ENCODE results near the gene CFAP68. TPM values are rescaled to one million over a fixed set of nuclear protein-coding genes. Genes with fewer than 3 reads are reported as not detected.

Gene CFAP68
- total RNA-seq, 1 donor from 2014 or later = 14.5 TPM

DNA sequence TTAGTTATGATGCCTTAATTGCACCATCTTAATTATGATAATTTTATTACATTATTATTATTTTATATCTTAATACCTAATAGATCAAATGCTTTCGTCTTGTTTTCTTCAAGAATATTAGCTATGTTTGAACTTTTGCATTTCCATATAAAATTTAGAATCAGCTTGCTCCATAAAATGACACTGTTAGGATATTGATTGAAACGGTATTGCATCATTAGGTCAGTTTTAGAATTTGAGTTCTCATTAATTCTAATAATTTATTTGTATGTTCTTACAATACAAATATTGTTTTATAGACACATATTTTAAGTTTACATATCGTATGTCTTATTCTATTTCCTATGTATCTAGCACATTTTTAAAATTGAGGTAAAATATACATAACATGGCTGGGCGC, 6.7 kb downstream of the CFAP68 start:
- Histone ChIP-seq H3K36me3 (ENCODE audit: control insufficient read depth, insufficient read depth, low read length) (no peaks in the 10 kb centered on the region), H3K27me3 (ENCODE audit: control insufficient read depth, insufficient read depth, low read length) (no peaks in the 10 kb centered on the region), H3K4me3 (ENCODE audit: low read depth, low read length) (no peak overlapping the region)
- DNase-seq (ENCODE audit: low read depth) (no peak), FAIRE-seq (no peak)
- TF ChIP-seq, protein P1, sequence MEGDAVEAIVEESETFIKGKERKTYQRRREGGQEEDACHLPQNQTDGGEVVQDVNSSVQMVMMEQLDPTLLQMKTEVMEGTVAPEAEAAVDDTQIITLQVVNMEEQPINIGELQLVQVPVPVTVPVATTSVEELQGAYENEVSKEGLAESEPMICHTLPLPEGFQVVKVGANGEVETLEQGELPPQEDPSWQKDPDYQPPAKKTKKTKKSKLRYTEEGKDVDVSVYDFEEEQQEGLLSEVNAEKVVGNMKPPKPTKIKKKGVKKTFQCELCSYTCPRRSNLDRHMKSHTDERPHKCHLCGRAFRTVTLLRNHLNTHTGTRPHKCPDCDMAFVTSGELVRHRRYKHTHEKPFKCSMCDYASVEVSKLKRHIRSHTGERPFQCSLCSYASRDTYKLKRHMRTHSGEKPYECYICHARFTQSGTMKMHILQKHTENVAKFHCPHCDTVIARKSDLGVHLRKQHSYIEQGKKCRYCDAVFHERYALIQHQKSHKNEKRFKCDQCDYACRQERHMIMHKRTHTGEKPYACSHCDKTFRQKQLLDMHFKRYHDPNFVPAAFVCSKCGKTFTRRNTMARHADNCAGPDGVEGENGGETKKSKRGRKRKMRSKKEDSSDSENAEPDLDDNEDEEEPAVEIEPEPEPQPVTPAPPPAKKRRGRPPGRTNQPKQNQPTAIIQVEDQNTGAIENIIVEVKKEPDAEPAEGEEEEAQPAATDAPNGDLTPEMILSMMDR (IDR thresholded peaks at IDR 0.05; ENCODE audit: insufficient read depth, low read length, severe bottlenecking) = no peak

DNA sequence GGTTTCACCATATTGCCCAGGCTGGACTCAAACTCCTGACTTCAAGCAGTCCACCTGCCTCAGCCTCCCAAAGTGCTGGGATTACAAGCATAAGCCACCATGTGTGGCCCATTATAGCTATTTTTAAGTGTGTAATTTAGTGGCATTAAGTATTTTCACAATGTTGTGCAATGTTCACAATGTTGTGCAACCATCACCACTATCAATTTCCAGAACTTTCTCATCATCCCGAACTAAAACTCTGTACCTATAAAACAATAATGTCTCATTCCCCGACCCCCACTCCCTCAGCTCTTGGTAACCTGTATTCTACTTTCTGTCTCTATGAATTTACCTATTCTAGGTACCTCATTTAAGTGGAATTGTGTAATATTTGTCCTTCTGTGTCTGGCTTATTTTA, 7.5 kb downstream of the CFAP68 start:
- FAIRE-seq (no peak), DNase-seq (ENCODE audit: low read depth) (no peak)
- Histone ChIP-seq H3K36me3 (ENCODE audit: control insufficient read depth, insufficient read depth, low read length) (no peaks in the 10 kb centered on the region), H3K27me3 (ENCODE audit: control insufficient read depth, insufficient read depth, low read length) (no peaks in the 10 kb centered on the region), H3K4me3 (ENCODE audit: low read depth, low read length) (no peak overlapping the region)
- TF ChIP-seq, protein P1 (IDR thresholded peaks at IDR 0.05; ENCODE audit: insufficient read depth, low read length, severe bottlenecking) = no peak

DNA sequence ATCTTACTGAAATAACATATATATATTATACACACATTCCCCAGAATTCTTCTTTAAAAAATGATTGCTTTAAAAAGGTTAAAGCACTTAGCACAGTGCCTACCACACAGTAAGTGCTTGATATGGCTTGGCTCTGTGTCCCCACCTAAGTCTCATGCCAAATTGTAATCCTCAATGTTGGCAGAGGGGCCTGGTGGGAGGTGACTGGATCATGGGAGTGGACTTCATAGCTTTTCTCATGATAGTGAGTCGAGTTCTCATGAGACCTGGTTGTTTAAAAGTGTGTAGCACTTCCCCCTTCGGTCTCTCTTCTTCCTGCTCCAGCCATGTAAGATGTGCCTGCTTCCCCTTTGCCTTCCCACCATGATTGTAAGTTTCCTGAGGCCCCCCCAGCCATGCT, 26.1 kb downstream of the CFAP68 start:
- FAIRE-seq = no peak
- Histone ChIP-seq H3K4me3 (ENCODE audit: low read depth, low read length) (no peak overlapping the region), H3K27me3 (ENCODE audit: control insufficient read depth, insufficient read depth, low read length) (no peaks in the 10 kb centered on the region), H3K36me3 (ENCODE audit: control insufficient read depth, insufficient read depth, low read length) (no peaks in the 10 kb centered on the region)
- TF ChIP-seq, protein P1 (IDR thresholded peaks at IDR 0.05; ENCODE audit: insufficient read depth, low read length, severe bottlenecking) = no peak
- DNase-seq (ENCODE audit: low read depth) = no peak

DNA sequence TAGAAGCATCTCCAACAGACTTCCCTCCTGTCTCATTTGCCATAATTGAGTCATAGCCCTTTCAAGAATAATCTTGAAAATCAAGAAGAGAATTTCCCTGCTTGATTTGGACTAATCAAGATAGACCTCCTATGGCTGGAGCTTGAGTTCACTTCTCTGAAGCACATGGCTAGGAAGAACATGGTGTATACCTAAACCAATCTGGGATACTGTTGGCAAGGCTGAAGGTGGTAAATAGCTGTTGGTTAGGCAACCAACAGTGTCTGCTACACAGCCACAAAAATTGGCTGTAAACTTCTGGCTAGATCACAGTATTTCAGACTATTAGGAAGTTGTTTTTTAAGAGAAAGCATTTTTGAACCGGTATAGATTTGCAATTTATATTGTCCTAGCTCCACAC, 27.3 kb downstream of the CFAP68 start:
- Histone ChIP-seq H3K4me3 (ENCODE audit: low read depth, low read length) (no peak overlapping the region), H3K36me3 (ENCODE audit: control insufficient read depth, insufficient read depth, low read length) (no peaks in the 10 kb centered on the region), H3K27me3 (ENCODE audit: control insufficient read depth, insufficient read depth, low read length) (no peaks in the 10 kb centered on the region)
- DNase-seq (ENCODE audit: low read depth) = no peak
- TF ChIP-seq, protein P1 (IDR thresholded peaks at IDR 0.05; ENCODE audit: insufficient read depth, low read length, severe bottlenecking) = no peak
- no peak for FAIRE-seq

DNA sequence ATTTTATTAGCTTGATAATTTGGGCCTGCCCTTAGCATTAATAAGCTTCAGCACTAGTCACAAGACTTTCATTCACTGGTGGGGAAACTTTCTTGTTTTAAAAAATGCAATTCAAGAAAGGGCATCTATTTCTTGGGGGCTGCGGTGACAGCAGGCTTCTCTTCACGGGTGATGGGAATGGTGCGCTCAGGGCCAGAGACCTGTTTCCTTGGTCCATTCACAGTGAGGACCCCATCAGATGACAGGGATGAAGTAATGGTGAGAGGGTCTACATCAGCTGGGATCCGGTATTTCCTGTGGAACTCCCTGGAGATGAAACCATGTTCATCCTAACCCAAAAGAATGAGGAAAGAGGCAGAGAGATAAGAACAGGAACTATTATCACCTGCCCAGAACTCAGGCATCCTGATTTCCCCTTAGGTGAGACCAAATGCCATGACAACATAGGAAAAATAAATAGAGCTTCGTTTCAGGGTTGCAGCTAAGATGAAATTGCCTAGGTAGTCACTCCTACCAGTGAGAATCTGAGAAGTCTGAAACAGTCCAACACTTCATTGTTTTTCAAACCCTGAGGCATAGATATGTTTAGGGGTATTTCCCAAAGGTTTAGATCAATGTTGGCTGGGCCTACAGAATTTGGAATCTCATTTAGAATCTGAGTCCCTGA, 29.4 kb downstream of the CFAP68 start:
- no peaks in the 10 kb centered on the region for H3K36me3 ChIP-seq (ENCODE audit: control insufficient read depth, insufficient read depth, low read length)
- DNase-seq (ENCODE audit: low read depth) (no peak), FAIRE-seq (no peak)
- no peak overlapping the region for H3K4me3 ChIP-seq (ENCODE audit: low read depth, low read length)
- no peaks in the 10 kb centered on the region for H3K27me3 ChIP-seq (ENCODE audit: control insufficient read depth, insufficient read depth, low read length)
- TF ChIP-seq, protein P1 (IDR thresholded peaks at IDR 0.05; ENCODE audit: insufficient read depth, low read length, severe bottlenecking) = no peak

DNA sequence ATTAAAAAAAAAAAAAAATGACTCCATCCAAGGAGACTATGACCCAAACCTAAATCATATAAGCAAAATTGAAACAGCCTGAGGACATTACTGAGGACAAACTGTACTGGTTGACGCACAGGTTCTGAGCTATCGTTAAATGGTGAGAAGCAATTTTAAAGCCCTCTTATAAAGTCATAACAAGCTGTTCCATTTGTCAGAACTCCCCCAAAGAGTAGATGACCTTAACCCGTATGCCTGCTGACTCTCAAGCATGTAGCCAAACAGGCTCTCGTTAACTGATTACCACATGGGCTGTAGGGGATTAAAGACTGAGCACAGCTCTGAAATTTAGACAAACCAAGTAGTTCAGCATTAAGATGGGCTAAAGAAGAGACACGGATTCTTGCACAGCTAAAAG, 30.0 kb downstream of the CFAP68 start:
- DNase-seq (ENCODE audit: low read depth) = no peak
- Histone ChIP-seq H3K27me3 (ENCODE audit: control insufficient read depth, insufficient read depth, low read length) (no peaks in the 10 kb centered on the region), H3K4me3 (ENCODE audit: low read depth, low read length) (no peak overlapping the region), H3K36me3 (ENCODE audit: control insufficient read depth, insufficient read depth, low read length) (no peaks in the 10 kb centered on the region)
- no peak for FAIRE-seq
- TF ChIP-seq, protein P1 (IDR thresholded peaks at IDR 0.05; ENCODE audit: insufficient read depth, low read length, severe bottlenecking) = no peak
